BJ (cell line): ENCODE data around the gene CHCHD6. TPM values are rescaled to one million over a fixed set of nuclear protein-coding genes. Genes with fewer than 3 reads are reported as not detected.

Experiments used
- CTCF ChIA-PET: fragments of 350-600 bp; formaldehyde crosslinking; extraction: SDS; loops from one replicate; lab custom pipeline; 2021; ENCODE audit warnings: antibody characterized with exemption, inconsistent platforms; lab: Yijun Ruan, JAX
- POLR2A ChIA-PET: fragments of 300-600 bp; sonication (Branson Sonifier 250); formaldehyde crosslinking; extraction: SDS; loops from one replicate; lab custom pipeline; 2021; ENCODE audit warnings: antibody characterized with exemption; lab: Charles Lee
- DNase-seq: peaks from one replicate; pipeline ENCODE4 v3.0.0-alpha.2; 2011; ENCODE audit warnings: low read depth
- H3K27me3 ChIP-seq: 2 replicates; pipeline ENCODE4 v1.6.0; 2011; ENCODE audit warnings: low read length; ENCODE audit not compliant: control insufficient read depth, insufficient read depth
- H3K36me3 ChIP-seq: 2 replicates; pipeline ENCODE4 v1.5.1; 2011; ENCODE audit warnings: low read length; ENCODE audit not compliant: control insufficient read depth, insufficient read depth
- H3K4me3 ChIP-seq: 2 replicates; pipeline ENCODE4 v1.5.1; 2011; ENCODE audit warnings: low read depth, mild to moderate bottlenecking, control low read depth, low read length
- polyA plus RNA-seq: library from polyadenylated mRNA; depleted of rRNA; stranded (reverse); fragments of >200 nt; gene quantifications from 2 replicates; pipeline ENCODE4 v1.2.3, GENCODE V29; 2011
- TF ChIP-seq, protein P1 (sequence below): IDR thresholded peaks from 2 replicates; pipeline ENCODE4 v1.5.1; 2011; ENCODE audit warnings: low read depth, mild to moderate bottlenecking, control low read depth, inconsistent platforms, low read length, moderate library complexity; ENCODE audit not compliant: insufficient read depth

Gene CHCHD6
- polyA plus RNA-seq, 1 experiment: 23.7 TPM

DNA sequence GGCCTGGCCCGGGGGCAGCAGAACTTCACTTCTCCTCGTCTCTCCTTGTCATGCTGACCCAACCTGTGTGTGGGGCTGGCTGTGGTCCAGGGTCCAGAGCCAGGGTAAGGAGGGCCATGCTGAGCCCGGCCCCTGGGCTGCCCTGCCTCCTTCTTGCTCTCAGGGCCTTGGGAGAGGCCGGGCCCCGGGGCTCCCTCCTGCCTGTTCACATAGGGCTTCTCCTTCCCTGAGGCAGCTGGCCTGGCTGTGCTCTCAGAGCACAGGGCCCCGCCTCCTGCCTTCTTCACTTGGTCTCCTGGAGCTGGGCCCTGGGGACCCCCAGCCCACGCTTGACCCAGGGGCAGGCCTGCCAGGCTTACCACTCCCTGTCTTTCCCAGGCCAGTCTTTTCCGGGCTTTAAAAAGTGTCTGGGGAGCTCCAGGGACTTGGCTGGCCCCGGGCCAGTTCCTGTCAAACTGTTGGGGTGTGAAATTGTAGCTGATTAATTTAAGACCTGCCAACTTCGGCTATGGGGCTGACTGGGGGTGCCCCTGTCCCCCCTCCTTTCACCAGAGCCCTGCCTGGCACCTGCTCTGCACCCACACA lies 290.7 kb downstream of the CHCHD6 start:
- Histone ChIP-seq H3K36me3 (peaks cover 22% of the 10 kb centered on the region), H3K4me3 (no peak overlapping the region), H3K27me3 (no peaks in the 10 kb centered on the region)
- DNase-seq: no peak
- ChIA-PET CTCF (interaction anchor here (1.2 to 4.4 kb wide), 4 partner anchors 7 to 461 kb away, joined by 3 to 16 read pairs (median 4); no protein-coding TSS in a partner anchor), POLR2A (no interaction called here)
- TF ChIP-seq, protein P1, sequence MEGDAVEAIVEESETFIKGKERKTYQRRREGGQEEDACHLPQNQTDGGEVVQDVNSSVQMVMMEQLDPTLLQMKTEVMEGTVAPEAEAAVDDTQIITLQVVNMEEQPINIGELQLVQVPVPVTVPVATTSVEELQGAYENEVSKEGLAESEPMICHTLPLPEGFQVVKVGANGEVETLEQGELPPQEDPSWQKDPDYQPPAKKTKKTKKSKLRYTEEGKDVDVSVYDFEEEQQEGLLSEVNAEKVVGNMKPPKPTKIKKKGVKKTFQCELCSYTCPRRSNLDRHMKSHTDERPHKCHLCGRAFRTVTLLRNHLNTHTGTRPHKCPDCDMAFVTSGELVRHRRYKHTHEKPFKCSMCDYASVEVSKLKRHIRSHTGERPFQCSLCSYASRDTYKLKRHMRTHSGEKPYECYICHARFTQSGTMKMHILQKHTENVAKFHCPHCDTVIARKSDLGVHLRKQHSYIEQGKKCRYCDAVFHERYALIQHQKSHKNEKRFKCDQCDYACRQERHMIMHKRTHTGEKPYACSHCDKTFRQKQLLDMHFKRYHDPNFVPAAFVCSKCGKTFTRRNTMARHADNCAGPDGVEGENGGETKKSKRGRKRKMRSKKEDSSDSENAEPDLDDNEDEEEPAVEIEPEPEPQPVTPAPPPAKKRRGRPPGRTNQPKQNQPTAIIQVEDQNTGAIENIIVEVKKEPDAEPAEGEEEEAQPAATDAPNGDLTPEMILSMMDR: no peak

GRCh38 chr3:126995254-126995780 lies 291.3 kb downstream of the CHCHD6 start:
- TF ChIP-seq, protein P1: no peak
- DNase-seq: no peak
- ChIA-PET CTCF (interaction anchor here (0.7 to 4.4 kb wide), 5 partner anchors 9 to 460 kb away, joined by 3 to 16 read pairs (median 4); no protein-coding TSS in a partner anchor), POLR2A (no interaction called here)
- H3K27me3 ChIP-seq: no peaks in the 10 kb centered on the region
- peaks cover 17% of the 10 kb centered on the region for H3K36me3 ChIP-seq
- H3K4me3 ChIP-seq: no peak overlapping the region

- peaks cover 14% of the 10 kb centered on the region for H3K36me3 ChIP-seq
- TF ChIP-seq, protein P1: peak; percentile 30; the same call in 1 of the 2 replicates
- H3K27me3 ChIP-seq: no peaks in the 10 kb centered on the region
- POLR2A ChIA-PET: no interaction called here
- no peak overlapping the region for H3K4me3 ChIP-seq
- CTCF ChIA-PET: interaction anchor here (0.7 to 4.4 kb wide), 6 partner anchors 10 to 312 kb away, joined by 3 to 16 read pairs (median 3); partner anchors contain the start of gene PLXNA1
- no peak for DNase-seq
Observed at GRCh38 chr3:126995926-126996512, 292.0 kb downstream of the CHCHD6 start.

- TF ChIP-seq, protein P1: no peak
- DNase-seq: no peak
- Histone ChIP-seq H3K4me3 (no peak overlapping the region), H3K36me3 (peaks cover 10% of the 10 kb centered on the region), H3K27me3 (no peaks in the 10 kb centered on the region)
- CTCF ChIA-PET: interaction anchor here (0.9 to 4.4 kb wide), 4 partner anchors 14 to 313 kb away, joined by 3 to 16 read pairs (median 3); partner anchors contain the start of gene PLXNA1
- POLR2A ChIA-PET: no interaction called here
Observed at GRCh38 chr3:126996905-126997304, 292.9 kb downstream of the CHCHD6 start.

- H3K27me3 ChIP-seq: no peaks in the 10 kb centered on the region
- no peak overlapping the region for H3K4me3 ChIP-seq
- TF ChIP-seq, protein P1: no peak
- ChIA-PET POLR2A (no interaction called here), CTCF (interaction anchor here (0.9 to 4.4 kb wide), 4 partner anchors 14 to 549 kb away, joined by 3 to 16 read pairs (median 3); no protein-coding TSS in a partner anchor)
- no peak for DNase-seq
- peaks cover 10% of the 10 kb centered on the region; the same call in 1 of the 2 replicates for H3K36me3 ChIP-seq
Observed at GRCh38 chr3:126997455-126998038, 293.5 kb downstream of the CHCHD6 start.
